GM21381 (cell line): Measurements from ENCODE around the gene CPEB1.
A peak's percentile ranks its signal among the peaks of the same experiment; 100 is the strongest.

Experiments used
- ATAC-seq: cut with Tn5 transposase; IDR thresholded peaks from one replicate; pipeline ENCODE4 v1.9.1; 2021; ENCODE audit warnings: mild to moderate bottlenecking, moderate library complexity; ENCODE audit not compliant: unreplicated experiment

CPEB1 gene

DNA sequence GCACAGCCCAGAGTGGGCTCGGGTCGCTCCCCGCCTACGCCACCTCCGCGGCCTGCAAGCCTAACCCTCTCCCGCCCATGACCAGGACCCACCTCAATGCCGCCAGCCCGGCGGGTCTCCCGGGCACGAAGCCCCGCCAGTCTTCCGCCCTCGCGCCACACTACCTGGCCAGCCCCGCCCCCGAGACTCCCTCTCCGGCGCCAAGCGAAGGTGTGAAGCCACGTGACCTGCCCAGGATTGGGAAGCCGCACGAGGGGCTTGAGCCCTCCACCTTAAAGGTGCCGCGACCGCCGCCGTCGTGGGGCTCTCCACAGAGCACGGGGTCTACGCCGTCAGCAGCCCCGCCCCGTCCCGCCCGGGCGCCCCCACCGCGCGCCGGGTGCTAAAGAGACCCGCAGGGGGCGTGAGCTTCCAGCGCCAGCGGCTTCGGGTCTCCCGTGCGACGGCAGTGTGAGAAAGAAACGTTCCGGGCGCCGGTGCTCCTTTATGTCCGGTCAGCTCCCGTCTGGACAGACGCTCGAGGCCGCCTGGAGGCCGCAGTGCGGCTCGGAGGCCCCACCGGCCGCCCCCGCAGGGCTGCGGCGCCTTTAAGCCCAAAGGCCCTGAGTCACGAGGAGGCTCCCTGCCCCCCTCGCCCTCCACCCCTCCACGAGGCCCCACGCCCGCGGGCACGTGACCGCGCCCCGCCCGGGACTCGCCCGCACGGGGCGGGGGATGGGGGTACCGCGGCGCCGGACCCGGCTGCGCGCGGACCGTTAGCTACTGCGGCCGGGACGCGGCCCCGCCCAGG lies at the start of gene CPEB1:
Gene CPEB1, minus strand, starts transcription at position 319 of the 790 bp plus-strand sequence. CDS start 18,904 bp downstream, outside the sequence.
- ATAC-seq = no peak

DNA sequence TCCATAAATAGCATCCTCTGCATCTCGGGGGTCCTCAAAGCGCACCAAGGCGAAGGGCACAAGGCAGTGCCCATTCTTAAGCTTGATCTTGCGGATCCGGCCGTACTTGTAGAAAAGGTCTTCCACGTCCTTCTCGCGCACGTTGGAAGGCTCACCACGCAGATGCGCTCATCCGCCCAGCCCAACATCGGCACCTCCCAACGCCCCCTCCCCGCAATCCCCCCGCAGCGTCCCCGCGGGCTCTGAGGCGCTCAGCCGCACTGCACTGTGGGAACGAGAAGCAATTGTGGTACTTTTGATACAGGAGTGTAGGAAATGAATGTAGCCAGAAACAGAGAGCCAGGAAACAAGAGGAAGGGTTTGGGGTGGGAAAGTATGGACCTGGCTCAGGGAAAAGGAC lies 45.0 kb upstream of the CPEB1 start:
- ATAC-seq = no peak

DNA sequence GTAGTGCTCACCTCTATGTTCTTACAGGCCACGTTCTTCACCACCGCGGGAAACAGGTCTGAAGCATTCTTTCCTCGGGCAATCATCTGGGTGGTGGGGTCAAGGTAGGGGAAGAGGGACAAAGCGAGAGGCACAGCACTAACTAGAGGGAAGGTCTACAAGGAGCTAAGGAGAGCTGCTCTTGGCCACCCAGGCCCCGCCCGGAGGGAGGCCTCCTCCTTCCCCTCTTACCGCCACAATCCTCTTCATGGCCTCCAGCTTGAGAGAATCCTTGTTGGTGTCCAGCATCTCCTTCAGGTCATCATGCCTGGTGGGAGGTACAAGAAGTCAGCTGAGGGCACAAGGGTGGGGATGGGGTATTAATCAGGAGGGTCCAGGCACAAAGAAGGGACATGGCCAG lies 42.0 kb upstream of the CPEB1 start:
- ATAC-seq = no peak

DNA sequence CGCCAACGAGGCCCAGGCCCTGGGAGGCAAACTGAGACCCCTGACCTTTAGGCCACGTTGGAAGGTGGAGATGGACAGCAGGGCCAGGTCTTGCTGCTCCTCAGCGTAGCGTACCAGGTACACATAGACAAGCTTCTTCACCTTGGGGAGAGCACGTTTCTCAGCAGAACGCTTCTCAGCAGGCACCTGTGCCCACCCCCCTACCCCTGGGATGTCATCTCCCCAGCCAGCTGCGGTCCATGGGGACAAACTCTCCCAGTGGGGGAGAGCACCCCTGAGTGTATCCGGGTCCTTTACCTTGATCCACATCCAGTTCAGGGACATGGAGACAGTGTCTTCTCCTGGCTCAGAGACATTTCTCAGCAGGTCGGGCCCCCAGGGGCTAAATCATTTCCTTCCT lies 41.5 kb upstream of the CPEB1 start:
- no peak for ATAC-seq

DNA sequence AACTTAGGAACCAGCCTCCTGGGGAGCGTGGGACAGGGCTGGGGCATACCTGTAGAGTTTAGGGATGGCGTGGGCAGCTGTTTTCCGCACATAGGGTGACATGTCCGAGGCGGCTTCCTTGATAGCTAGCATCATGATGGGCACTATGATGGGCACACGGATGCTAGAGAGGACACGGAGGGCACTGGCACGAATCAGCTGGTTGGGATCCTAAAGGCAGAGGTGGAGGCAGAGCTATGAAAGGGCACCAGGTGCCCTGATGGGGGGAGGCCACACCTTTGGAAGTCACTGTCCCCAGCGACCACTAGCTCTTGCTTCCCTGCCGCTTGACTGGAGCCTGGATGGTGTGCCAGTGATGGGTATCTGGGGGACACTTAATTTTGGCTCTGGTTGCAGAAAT lies 34.2 kb upstream of the CPEB1 start:
- no peak for ATAC-seq

DNA sequence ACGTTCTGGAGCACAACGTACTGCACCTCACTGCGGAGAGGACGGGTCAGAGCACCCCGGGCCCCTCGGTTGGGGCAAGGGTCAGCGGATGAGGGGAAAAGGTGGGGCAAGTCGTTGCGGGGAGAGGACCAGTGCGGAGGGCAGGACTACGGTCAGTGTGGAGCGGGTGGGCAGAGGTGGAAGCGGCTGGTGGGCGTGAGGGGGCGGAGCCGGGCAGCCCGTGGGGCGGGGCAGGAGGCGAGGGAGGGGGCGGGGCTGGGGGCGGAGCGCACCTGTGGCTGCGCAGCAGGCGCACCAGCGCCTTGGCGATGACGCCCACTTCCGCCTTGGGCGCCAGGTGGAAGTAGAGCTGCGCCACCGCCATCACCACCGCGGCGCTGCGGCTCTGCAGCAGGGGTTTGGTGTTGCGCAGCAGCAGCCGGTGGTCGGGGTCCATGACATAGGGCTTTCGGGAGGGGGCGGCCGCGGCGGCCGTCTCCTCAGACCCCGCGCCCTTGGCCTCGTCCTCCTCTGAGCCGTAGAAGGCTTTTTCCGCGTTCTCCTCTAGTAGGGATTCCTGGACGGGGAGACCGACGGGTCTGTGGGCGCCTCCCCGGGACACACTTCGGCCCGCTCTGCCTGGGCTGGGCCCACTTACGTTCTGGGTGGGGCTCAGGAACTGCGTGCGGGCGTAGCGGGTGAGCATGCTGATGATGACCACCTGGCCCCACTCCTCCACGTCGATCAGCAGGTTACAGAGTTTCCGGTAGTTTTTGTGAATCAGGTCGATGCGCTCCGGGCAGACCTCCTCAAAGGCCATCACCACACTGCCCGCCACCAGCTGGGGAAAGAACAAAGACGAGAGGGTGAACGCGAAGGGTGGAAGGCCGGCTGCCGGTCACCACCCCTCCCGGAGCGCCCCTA lies 33.3 kb upstream of the CPEB1 start:
- ATAC-seq = peak; percentile 94

DNA sequence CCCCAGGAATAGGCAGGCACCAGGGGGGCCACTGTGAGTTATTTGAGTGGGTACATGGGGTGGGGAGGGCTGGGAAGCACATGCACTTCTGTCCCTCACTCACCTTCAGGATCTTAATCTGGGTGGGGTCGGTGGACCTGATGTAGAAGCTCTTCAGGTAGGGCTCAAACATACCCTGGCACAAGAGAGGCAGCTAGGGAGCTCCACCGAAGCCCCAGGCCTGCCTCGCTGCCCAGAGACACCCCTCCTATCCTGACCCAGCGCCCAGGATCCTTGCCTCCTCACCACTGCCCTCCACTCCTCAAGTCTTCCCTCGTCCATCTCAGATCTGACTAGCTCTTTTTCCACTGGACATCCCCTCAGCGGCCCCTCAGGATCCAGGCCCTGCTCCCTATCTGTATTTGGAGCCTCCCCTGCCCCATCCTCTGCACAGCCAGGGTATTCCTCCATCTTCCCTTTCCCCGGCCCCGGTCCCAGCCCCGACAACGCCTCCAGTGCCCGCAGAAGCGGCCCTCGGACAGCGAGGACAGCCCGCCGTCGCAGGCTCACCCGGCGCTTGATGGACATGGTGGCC lies 32.5 kb upstream of the CPEB1 start:
- ATAC-seq = no peak

DNA sequence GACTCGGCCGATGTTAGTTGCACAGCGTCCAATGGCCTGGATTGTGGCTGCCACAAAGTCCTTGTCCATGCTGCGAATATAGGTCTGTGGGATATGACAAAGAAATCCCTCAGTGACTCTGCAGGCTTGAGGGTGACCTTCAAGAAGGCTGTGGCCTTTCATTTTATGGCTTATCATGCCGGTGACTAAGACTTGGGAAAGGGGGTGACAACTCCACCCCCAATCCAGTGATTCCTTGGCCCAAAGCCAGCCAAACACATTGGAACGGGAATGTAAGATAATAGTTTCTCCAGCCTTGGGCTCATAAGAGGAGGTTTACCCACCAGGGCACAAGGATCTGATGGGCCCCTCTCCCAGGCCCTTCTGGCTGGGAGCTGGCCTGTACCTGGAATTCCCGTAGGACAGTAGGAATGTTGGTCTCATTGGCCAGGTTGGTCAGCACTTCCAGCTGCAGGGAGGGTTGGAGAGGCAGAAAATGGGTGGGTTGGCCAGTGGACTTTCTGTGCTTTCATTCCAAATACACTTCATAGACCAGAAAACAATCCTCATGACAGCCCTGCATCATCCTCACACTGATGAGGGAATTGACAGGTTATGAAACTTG lies 30.7 kb upstream of the CPEB1 start:
- no peak for ATAC-seq

DNA sequence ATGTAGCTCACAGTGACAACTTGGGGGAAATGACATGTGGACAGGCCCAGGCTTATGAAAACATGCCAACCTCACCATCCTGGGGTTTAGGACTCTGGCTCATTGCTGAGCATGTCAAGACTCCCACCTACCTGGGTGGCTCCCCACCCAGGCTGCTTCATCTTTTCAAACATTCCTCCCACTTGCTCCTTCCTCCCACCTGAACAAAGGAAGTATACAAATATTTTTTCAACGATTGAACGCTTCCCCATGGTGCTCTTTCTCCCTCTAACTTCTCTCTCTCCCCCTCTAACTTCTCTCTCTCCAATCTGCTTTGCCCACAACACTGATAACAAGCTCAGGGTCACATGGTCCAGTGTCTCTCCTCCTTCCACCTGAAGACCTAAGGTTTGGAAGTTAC lies 27.7 kb upstream of the CPEB1 start:
- no peak for ATAC-seq

DNA sequence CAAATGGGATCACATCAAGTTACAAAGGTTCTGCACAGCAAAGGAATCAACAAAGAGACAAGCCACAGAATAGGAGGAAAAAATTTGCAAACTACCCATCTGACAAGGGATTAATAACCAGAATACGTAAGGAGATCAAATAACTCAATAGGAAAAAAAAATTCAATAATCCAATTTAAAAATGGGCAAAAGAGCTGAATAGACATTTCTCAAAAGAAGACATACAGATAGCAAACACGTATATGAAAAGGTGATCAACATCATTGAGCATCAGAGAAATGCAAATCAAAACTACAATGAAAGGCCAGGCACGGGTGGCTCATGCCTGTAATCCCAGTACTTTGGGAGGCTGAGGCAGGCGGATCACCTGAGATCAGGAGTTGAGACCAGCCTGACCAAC lies 23.5 kb upstream of the CPEB1 start:
- ATAC-seq = no peak

DNA sequence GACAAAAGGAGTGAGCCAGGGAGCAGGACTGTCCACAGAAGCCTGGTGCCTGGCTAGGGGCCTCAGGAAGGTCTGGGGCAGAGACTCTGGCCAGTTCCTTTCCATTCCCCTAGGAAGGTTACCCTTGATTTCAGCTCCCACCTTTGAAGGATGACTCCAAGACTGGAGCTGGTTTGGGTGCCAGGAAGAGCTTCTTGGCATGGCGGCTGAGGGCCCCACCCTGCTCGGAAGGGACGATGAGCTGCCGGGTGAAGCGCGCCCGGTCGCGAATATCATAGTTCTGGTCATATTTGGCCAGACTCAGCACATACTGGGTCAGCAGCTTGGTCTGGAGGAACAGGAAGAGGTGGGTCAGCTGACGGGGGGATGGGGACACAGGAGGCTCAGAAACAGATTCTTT lies 19.4 kb upstream of the CPEB1 start:
- ATAC-seq = no peak

DNA sequence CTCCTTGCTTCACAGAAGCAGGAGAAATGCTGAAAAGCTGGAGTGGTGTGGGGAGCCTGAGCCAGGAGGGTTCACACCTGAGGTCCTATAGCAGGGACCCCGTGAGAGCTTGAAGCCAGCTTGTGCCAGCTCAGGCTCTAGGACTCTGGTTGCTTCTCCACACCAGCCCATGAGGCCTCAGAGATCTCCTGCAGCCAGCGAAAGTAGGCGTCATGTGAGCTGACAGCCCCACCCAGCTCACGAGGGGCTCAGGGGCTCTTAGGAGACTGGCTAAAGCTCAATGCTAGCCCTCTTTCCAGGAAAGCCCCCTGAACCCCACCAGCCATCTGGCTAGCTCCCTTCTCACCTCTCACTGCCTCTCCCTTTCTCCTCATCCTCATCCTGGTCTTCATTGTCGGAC lies 16.9 kb upstream of the CPEB1 start:
- ATAC-seq = no peak

DNA sequence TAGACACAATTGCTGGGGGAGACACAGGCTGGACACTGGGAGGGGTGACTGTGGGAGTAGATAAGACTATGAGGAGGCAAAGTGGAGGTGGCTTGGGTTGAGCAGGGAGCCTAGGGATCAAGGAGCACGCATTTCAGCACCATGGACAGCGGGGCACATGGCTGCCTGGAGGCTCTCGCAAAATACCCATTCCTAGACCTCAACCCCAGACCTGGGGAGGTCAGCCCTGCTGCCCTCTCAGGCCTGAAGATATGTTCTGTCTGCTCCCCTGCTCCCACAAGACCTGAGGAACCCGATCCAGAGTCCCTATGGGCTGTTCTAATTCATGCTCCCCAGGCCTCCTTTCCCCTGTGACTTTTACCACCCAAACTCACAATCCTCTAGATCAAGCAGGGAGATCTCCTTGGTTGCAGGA lies 16.0 kb upstream of the CPEB1 start:
- ATAC-seq = no peak

DNA sequence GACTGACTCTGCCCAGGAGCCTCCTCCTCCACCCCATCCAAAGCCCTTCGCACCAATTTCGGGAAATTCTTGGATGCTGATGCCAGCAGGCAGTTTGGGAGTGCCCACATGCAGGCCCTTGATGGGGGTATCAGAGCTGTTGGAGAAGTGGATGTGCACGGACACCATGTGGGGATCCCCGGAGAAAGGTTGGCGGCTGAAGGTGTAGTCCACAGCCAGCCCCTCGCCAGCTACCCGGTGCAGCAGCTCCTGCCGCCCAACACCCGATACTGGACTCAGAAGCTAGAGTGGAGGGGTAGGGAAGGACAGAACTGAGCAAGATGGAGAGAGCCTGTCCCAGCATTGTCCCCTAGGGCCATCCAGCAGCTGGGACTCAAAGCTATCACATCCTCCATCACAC lies 15.5 kb upstream of the CPEB1 start:
- ATAC-seq = no peak

DNA sequence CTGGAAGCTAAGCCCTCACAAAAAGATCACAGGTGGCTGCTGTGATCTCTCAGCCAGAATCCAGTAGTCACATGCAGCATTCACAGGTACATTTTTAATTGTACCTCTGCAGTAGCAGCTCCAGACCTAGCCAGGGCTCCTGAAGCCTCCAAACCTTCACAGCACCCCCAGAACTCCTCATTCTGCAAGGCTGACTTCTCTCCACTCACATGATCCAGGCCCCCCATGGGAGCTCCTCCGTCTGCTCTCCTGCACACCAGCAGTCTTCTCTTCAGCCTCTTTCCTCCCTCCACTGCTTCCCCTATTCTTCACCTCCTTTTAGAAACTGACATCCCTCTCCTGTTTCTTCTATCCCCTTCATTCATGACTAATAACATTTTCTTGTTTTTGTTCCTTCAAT lies 13.2 kb upstream of the CPEB1 start:
- ATAC-seq = no peak

DNA sequence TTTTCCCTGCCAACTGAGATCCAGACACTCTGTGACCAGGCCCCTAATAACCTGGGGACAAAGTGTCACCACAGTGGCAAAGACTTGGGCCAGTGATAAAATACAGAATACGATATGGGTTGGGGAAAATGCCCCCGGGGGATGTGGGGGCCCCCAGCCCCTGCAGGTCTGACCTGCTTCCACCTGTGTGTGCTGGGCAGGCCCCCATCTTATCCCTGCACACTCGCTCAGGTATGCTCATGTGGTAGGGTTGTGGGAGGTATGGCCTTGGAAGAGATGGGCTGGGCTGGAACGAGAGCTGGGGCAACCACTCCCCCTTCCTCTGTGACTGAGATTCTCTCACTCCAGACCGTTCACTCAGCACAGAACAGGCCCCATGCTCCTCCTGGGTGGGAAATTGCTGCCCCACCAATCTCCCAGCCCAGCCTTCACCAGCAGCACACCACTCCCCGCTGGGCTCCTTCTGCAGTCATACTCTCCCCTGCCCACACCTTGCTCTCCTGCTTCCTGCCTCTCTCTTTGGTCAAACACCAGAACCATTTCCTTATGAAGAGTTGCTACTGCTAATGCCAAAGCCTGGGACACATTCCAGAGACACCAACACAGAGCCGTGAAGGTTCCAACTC lies 9.6 kb upstream of the CPEB1 start:
- no peak for ATAC-seq

DNA sequence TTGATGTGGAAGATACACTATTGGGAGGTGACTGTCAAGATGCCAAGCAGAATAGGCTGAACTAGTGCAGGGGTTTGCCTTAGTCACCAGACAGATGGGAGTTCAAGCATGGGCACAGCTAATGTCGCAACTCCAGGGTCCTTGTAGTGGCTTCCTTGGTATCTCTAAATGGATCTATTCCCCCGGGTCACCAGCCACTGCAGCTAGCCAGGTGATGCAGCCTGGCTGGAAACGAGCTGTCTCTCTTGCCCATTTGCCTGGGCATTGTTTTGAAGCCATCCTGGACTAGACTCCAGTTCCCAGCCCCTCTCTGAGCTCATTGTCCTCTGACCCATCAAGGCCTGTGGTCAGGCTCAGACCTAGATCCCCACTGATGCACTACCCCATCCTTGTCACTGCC lies 8.4 kb upstream of the CPEB1 start:
- no peak for ATAC-seq

DNA sequence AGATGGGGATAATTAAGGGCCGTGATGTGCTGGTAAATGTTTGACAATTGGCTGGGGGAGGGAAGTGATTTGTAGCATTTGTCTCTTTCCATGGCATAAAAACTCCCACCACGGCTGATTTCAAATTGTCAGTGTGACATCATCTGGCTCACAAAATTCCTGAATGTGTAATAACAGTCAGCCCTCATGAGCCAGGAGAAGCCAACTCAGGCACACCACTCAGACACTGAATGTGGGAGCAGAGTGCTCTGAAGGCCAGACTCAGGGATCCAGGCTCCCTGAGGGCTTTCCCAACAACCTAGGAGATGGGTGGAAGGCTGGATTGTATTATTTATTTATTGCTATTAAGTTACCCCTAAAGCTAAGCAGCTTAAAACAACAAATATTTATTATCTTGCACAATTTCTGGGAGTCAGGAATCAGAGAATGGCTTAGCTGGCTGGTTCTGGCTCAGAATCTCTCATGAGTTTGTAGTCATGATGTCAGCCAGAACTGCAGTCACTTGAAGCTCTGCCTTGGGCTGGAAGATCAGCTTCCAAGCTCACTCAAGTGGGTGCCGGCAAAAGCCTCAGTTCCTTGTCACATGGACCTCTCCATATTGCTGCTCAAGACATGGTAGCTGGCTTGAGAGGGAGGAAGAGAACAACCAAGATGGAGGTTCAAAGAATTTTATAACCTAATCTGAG lies 6.5 kb upstream of the CPEB1 start:
- no peak for ATAC-seq

DNA sequence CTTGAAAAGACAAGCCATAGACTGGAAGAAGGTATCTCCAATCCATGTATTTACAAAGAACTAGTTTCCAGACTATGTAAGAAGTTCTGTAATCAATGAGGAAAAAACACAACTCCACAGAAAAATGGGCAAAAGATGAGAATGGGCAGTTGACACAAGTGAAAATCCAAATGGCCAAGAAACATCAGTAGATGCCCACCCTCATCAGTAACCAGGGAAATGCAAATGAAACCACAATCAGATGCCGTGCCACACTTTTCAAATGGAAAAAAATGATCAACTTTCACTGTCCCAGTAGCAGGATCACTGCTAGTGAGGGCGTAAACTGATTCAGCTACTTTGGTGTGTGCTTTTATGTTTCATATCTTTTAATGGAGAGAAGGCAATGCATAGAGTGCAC lies 4.5 kb upstream of the CPEB1 start:
- ATAC-seq = no peak

DNA sequence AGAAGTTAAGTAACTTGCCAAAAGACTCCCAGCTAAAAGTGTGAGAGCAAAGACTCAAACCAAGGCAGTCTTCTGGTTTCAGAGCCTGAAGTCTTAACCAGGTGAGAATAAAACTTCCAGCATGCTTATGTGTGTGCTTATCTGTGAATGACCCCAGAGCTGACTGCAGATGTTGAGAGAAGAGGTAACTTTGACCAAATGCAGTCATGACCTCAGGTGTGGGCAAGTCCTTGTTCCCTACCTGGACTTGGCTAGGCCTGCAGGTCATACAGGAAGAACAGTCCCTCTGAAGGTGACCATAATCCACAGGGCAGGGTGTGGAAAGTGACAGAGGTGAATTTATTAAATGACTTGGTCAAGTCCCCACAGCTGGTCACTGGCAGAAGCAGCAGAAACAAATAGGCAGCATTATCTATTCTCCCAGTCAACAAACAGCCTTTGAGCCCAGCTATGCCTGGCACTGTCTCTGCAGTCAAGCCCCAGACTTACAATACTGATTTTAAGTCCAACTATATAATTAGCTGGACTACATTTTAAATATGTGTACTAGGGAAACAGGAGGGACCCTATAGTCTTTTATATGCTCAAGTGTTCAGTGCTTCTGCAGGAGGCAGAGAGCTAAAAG lies 3.0 kb upstream of the CPEB1 start:
- no peak for ATAC-seq
